Activated T-cell treated with anti-CD3 and anti-CD28 coated beads for 24 hours (primary cell): ENCODE results near the gene KY.

Experiments used
- DNase-seq: peaks from one replicate; pipeline ENCODE4 v3.0.0-alpha.2; 2020; ENCODE audit warnings: low read depth

The KY gene

GRCh38 chr3:134650431-134651346 lies at the start of gene KY:
TSS of gene KY (minus strand) at chr3:134651022. CDS start at chr3:134650960, 62 bp downstream.
- DNase-seq, result no peak

- no peak for DNase-seq
Observed at GRCh38 chr3:134699721-134700120, 48.9 kb upstream of the KY start.

DNA sequence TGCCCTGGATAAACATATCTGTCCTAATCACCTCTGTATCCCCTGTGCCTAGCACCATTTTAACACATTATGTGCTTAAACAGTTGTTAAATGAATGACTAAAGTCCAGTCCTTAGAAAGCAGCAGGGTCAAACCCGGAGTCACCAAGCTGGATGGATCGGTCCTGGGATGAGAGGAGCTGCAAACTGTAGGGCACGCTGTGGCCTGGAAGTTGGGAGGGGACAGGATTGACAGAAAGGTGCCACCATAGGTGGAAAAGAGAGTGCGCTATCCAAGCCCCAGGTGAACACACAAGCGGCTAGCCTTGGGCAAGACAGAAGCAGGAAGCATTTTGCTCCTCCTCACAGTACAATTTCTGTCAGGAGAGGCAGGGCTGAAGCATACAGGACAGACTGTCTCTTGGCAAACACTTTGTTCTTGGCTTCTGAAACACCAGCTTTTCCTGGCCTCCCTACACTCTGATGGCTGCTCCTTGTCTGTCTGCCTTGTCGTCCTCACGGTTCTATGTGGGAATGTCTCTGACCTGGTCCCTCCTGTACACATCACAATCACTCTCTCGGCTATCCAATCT lies 48.4 kb upstream of the KY start:
- no peak for DNase-seq

- no peak for DNase-seq
Observed at GRCh38 chr3:134697830-134698689, 47.2 kb upstream of the KY start.

DNA sequence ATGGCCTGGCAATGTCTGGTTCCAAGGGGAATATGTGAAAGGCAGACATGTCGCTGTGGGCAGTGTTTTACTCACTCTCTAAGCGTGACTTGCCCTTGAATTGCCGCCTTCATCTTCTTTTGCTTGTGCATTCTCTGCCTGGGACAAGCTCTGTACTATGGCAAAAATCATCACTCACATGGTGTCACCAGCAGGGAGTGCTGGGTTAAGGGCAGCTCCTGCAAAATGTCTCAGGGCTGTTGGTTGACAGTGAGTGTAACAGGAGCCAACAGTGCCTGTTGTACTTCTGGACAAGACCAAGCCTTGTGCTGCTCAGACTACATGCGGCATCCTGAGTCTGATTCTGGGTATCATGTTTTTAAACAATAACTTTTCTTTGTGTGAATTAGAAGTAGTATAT lies 45.3 kb upstream of the KY start:
- DNase-seq, result no peak

DNA sequence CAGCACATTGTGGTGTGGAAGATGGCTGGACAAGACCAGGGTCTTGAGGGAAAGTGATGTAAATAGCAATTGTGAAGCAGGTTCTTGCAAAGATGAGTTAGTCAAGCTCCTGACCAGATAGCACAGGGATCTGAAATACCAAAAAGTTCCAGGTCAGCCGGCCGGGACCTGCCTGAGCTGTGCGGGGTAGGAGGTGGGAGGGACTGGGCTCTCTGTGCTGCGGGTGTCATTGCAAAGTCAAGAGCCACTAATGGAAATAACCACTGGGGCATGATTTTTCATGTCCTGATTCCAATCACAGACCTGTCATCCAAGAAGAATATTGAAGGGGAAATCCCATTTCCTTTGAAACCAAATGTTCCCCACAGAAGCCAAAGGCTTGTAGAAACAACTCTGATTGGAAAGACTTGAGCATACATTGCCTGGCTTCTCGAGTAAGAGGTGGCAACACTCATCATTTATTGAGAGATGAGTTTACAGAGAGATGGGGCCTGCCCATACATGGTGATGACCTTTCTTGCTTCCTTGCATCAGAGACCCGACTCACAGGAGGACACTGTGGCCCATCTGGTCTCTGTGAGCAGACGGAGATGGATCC lies 44.2 kb upstream of the KY start:
- DNase-seq, result no peak

DNA sequence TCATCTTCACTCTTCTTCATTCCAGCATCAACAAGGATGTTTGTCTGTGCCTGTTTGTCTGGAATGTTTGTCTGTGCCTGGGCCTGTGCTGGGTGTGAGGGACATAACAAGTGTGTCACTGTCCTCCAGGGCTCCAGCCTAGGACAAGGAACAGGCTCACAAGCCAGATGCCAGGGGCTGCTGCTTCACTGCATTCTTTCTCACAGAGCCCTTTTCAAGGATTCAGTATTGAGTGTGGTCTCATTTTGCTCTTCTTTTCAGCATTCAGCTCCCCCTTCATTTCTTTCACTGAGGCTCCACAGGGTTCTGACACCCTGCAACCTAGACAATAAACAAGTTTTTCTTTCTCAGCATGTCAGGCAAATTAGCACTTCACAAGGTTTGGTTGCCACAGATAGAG lies 43.6 kb upstream of the KY start:
- no peak for DNase-seq

DNA sequence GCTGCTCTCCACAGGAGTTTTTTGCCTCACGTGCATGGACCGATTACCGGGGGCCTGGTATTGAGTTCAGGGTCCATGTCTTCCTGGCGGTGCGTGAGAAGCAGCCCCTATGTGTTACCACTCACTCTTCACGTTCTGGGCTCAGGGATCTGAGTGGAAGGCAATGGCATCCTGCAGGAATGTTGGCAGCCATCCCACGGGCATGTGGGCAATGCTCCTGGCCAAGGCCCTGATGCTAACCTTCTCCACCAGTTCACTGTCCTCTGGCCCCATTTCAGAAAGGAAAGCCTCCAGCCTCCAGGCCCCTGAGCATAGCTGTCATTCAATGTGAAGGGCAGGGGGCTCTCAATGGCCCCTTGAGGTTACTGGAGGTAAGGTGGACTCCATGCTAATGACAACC lies 43.0 kb upstream of the KY start:
- no peak for DNase-seq

GRCh38 chr3:134693226-134693625 lies 42.4 kb upstream of the KY start:
- DNase-seq, result no peak

DNA sequence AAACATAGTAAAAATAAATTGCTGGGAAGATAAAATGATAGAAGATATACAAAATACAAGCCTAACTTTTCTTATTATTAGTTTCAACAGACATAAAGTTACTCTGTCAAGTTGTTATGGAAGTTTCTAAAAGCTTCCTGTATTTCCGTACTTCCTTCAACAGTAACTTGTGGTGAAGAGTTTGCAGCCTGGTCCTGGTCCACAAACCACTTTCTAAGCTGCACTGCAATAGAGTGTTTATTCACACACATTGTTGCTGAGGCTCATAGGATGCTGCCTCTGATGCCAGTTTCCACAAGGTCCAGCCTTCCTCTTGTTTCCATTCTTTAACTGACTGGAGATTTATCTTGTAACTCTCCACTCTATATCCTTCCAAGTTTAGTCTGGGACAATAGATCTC lies 39.4 kb upstream of the KY start:
- no peak for DNase-seq

DNA sequence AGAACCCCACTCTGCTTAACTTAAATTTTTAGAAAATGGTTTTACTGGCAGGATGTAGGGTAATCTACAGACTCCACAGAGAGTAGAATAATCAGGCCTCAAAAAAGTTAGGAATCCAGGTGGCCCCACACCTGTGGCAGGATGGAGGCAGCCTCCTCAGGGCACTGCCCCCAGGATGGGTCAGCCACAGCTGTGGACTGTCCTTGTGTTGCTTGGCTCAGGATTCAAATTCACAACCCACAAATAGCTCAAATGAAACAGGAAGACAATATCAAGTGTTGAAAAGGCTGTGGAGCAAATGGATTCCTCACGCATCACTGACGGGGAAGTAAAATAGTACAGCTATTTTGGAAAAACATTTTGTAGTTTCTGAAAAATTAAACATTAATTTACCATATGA lies 36.8 kb upstream of the KY start:
- no peak for DNase-seq

GRCh38 chr3:134685929-134686802 lies 35.3 kb upstream of the KY start:
- DNase-seq, result no peak

- DNase-seq, result no peak
Observed at GRCh38 chr3:134682196-134682880, 31.5 kb upstream of the KY start.

DNA sequence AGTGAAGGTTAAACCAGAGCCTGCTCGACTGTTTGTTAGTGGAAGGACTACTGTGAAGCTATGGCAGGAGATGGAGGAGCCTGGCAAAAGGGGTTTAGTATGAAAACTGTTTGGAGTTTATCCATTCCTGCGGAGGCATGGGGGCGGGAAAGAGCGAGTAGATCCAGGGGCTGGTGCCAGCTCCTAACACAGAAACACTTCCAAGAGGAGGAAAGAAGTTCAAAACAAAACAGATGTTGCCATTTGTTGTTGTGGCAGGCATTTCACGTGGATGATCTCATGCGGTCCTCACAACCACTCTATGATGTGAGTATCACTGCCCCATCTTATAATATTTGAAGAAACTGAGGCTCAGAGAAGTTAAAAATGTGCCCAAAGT lies 30.7 kb upstream of the KY start:
- DNase-seq, result no peak

DNA sequence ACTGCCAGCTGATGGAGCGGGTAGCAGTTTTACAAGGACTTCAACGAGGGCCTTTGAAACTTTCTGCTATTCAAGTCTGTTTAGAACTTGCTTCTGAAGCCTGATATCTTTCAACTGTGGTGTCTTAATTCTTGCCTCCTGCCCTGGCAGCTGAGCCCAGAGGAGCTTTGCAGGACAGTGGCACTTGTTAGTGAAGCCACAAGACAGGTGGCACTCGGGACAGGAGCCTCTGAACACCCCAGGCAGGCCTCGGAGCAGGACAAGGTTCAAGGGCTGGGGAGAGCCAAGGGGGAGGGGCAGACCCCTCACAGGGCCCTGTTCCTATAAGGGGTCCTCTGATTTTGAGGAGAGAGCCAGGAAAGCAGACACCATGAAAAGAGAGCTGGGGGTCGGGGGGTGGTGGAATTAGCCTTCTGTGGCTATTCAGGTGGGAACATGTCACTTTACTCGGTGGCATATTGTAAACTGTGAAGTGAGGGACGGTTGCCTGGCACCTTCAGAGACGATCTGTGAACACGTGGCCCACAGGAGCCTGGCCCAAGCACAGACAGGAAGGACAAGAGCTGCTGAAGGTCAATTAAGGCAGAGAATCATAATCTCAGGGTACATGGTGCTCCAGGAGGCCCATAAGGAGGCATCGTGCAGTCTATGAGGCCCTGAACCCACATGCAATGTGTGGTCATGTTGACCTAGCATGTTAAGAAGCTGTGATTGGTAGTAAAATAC lies 30.1 kb upstream of the KY start:
- no peak for DNase-seq

GRCh38 chr3:134677987-134678308 lies 27.1 kb upstream of the KY start:
- DNase-seq, result no peak

- no peak for DNase-seq
Observed at GRCh38 chr3:134677196-134677986, 26.6 kb upstream of the KY start.

- DNase-seq, result no peak
Observed at GRCh38 chr3:134675726-134676256, 25.0 kb upstream of the KY start.

DNA sequence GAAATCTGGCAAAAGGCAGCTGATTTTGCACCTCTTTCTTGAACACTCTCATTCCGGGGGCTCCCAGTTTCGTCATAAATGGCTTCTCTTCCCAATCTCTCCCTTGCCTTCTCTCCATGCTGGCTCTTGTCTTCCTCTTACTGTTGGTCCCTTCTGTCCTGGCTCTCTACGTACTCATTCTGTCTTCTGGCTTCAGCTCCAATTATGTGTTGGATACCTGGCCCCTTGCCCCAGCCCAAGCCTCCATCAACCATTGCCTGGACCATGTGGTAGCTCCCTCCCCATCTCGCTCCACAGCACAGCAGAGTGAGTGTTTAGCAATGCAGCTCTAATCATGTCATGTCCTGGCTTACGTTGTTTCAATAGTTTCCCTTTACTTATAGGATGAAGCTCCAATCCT lies 21.7 kb upstream of the KY start:
- no peak for DNase-seq
